Activated naive CD8-positive, alpha-beta T cell treated with anti-CD3 and anti-CD28 coated beads, Interleukin-2, amount 10 ng/mL, durations not matched to agents 7 days and 5 days (primary cell): ENCODE data around the gene ZBTB20. TPM values are rescaled to one million over a fixed set of nuclear protein-coding genes. Genes with fewer than 3 reads are reported as not detected.

ENCODE experiments used
- ATAC-seq: fragments of 150-1000 bp; cut with Tn5 transposase; one replicate; pipeline ENCODE4 v1.10.0; 2021; ENCODE audit warnings: low read depth, moderate library complexity
- POLR2A ChIA-PET: fragments of 350-600 bp; sonication (Branson Sonifier 250); formaldehyde crosslinking; loops from one replicate; lab custom pipeline; 2021; ENCODE audit warnings: antibody characterized with exemption; lab: Charles Lee
- DNase-seq: peaks from one replicate; pipeline ENCODE4 v3.0.0; 2021
- H3K27ac Mint-ChIP-seq: one replicate; pipeline ENCODE4 v1.8.0; 2022; ENCODE audit warnings: mild to moderate bottlenecking, mixed read lengths
- H3K27me3 Mint-ChIP-seq: one replicate; pipeline ENCODE4 v1.8.0; 2022; ENCODE audit warnings: mild to moderate bottlenecking, moderate library complexity, mixed read lengths
- H3K36me3 Mint-ChIP-seq: one replicate; pipeline ENCODE4 v1.8.0; 2021; ENCODE audit warnings: mild to moderate bottlenecking, mixed read lengths
- H3K4me1 Mint-ChIP-seq: one replicate; pipeline ENCODE4 v1.8.0; 2021; ENCODE audit warnings: mixed read lengths
- H3K4me3 Mint-ChIP-seq: one replicate; pipeline ENCODE4 v1.8.0; 2022; ENCODE audit warnings: mild to moderate bottlenecking, moderate library complexity, mixed read lengths
- H3K9me3 Mint-ChIP-seq: one replicate; pipeline ENCODE4 v1.8.0; 2021; ENCODE audit warnings: mixed read lengths
- total RNA-seq, 2 experiments: library from RNA; stranded (reverse); gene quantifications; one replicate each; pipeline ENCODE4 v1.2.3, GENCODE V29; 2021

Gene ZBTB20
- total RNA-seq, 2 experiments from 2014 or later, result 27.4 to 31.3 TPM

DNA sequence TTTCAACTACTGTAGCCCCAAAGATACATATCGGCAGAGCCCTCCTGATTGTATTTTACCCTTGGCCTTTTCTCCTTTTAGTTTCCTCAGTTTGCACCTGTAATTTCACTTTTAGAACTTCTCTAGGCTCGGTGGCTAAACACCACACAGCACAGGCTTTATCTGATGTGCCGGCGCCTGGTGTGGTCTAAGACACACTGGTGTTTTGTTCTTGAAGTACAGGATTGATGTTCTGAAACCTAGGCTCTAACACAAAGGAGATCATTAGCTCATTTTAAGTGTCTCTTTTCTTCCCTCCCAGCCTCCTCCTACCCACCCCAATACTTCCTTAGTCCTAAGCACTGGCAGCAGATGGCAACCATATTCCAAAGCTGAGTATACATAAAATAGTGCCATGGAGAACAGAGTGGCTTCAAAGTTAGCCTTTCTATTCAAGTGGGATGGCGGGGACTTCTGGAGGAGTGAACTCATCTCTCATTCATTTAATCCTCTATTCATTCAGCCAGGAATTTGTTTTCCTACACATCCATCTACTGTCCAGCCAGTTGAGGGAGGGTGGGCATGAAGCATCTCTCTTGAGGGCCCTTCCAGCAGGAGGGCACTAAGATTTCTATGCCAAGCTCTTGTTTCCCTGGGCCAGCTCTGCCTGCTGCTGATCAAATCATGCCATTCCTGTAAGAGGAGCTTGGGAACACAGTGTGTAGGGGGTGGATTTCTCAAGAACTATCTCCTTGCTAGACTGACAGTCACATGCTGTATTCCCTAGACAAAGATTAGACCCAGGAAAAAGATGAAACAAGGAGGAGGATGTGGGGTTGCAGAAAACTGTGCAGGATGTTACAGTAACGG is 782.1 kb downstream of the ZBTB20 start:
- DNase-seq (no peak), ATAC-seq (no peak)
- no peak overlapping the region for H3K27ac Mint-ChIP-seq
- no peaks in the 10 kb centered on the region for H3K27me3 Mint-ChIP-seq
- H3K4me1 Mint-ChIP-seq, result no peaks in the 10 kb centered on the region
- H3K36me3 Mint-ChIP-seq, result no peaks in the 10 kb centered on the region
- POLR2A ChIA-PET, result no interaction called here
- H3K9me3 Mint-ChIP-seq, result no peaks in the 10 kb centered on the region
- no peak overlapping the region for H3K4me3 Mint-ChIP-seq

DNA sequence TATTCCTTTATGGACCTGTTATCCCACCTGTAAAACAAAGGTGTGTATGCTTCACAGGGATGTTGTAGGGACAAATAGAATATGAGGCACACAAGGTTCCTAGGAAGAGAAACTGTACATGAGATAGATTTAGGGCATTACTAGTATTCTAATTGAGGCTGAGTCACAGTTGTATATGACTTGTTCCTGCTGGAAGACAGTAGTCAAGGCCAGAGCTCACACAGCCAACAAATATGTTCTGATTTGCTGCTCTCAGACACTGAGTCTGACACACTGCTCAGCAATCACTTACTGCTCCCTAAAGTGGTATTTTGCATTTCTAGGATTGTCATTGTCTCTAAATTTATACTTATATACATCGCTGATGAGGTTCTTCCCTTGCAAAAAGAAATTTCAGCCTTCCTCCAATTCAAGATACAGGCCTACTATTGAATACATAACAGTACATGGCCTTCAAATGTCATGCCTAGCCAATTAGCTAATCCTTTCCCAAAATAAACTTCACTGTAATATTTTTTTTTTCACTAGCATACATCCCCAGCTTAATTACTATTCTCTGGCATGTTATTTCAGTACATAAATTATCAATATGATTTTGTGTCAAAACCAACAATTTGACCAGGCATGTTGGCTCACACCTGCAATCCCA is 783.4 kb downstream of the ZBTB20 start:
- Mint-ChIP-seq H3K27ac (no peak overlapping the region), H3K4me3 (no peak overlapping the region), H3K4me1 (no peaks in the 10 kb centered on the region), H3K27me3 (no peaks in the 10 kb centered on the region), H3K36me3 (no peaks in the 10 kb centered on the region), H3K9me3 (no peaks in the 10 kb centered on the region)
- DNase-seq (no peak), ATAC-seq (no peak)
- POLR2A ChIA-PET, result no interaction called here

DNA sequence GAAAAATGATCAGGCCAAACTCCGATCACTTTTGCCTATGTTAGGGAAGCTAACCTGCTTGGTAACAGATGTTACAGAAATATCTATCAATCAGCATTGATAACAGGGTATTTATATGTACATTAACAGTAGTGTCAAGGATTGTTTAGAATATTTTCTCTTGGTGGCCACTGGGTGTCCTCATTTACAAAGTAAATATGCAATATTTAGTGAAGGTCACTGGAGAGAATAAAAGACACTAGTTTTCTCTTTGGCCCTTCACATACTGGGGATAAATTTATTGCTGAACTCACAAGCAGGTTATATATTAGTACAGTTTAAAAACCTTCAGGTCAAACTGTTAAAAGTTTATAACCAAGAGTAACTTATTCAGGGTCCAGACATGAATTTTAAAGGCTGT is 784.3 kb downstream of the ZBTB20 start:
- Mint-ChIP-seq H3K36me3 (no peaks in the 10 kb centered on the region), H3K9me3 (no peaks in the 10 kb centered on the region), H3K4me1 (no peaks in the 10 kb centered on the region), H3K27ac (no peak overlapping the region), H3K27me3 (no peaks in the 10 kb centered on the region), H3K4me3 (no peak overlapping the region)
- DNase-seq, result no peak
- ATAC-seq, result no peak
- POLR2A ChIA-PET, result no interaction called here

DNA sequence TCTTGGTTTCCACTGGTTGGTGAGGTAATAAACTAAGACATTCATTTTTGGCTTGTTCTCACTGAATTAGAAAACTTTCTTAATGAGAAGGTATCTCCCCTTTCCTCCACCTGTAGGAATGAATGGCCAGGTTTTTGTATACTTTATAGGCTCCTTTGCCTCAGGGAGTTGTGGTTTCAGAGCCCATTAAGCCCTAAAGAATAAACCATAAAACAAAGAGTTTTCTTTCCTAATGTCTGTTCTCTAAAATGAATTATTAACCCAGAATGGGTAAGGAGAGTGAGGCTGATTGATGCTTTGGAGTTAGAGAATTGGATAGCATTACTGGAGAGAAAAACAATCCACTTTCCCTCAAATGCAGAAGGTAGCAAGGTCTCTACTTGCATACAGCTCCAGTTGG is 785.7 kb downstream of the ZBTB20 start:
- no peaks in the 10 kb centered on the region for H3K36me3 Mint-ChIP-seq
- H3K9me3 Mint-ChIP-seq, result no peaks in the 10 kb centered on the region
- POLR2A ChIA-PET, result no interaction called here
- no peaks in the 10 kb centered on the region for H3K4me1 Mint-ChIP-seq
- H3K27ac Mint-ChIP-seq, result no peak overlapping the region
- no peak for ATAC-seq
- no peak for DNase-seq
- no peak overlapping the region for H3K4me3 Mint-ChIP-seq
- no peaks in the 10 kb centered on the region for H3K27me3 Mint-ChIP-seq

DNA sequence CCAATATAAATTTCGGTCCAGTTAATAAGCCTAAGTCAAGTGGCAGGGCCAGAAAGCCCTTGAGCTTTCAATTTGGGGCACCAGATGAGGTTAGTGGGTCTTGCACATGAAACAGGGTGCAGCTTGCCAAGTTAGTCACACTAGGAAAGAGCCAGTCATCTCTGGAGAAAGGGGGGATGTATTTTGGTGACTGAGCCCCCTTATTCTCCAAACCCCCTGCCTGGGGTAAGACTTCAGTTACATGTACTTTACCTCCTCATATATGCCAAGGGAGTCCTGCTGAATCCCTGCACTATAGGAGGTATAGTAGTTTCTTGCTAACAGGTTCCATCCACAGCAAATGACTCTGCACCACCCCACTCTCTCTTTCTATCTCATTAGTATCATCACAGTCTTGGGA is 790.6 kb downstream of the ZBTB20 start:
- POLR2A ChIA-PET, result no interaction called here
- H3K36me3 Mint-ChIP-seq, result no peaks in the 10 kb centered on the region
- H3K4me3 Mint-ChIP-seq, result no peak overlapping the region
- DNase-seq, result no peak
- H3K9me3 Mint-ChIP-seq, result no peaks in the 10 kb centered on the region
- no peaks in the 10 kb centered on the region for H3K27me3 Mint-ChIP-seq
- H3K4me1 Mint-ChIP-seq, result no peaks in the 10 kb centered on the region
- H3K27ac Mint-ChIP-seq, result no peak overlapping the region
- no peak for ATAC-seq

DNA sequence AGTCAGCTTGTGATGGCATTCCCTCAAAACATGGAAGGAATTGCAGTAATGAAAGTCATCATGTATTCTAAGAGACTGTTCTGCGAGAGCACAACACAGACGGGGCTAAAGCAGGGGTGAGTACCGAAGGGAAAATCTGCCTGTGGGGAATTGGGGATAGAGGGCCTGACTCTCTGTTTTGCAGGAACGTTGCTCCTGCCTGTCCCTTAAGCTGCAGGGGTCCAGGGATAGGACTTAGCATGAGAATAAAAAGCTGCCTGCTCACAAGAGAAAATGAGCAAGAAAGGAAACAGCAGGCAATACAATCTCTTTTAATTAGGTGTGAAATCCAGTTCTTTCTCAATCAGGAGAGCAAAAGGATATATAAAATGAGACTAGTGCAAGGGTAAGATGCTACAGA is 791.0 kb downstream of the ZBTB20 start:
- H3K4me1 Mint-ChIP-seq, result no peaks in the 10 kb centered on the region
- H3K9me3 Mint-ChIP-seq, result no peaks in the 10 kb centered on the region
- ATAC-seq (no peak), DNase-seq (no peak)
- POLR2A ChIA-PET, result no interaction called here
- H3K27me3 Mint-ChIP-seq, result no peaks in the 10 kb centered on the region
- H3K27ac Mint-ChIP-seq, result no peak overlapping the region
- no peaks in the 10 kb centered on the region for H3K36me3 Mint-ChIP-seq
- no peak overlapping the region for H3K4me3 Mint-ChIP-seq

DNA sequence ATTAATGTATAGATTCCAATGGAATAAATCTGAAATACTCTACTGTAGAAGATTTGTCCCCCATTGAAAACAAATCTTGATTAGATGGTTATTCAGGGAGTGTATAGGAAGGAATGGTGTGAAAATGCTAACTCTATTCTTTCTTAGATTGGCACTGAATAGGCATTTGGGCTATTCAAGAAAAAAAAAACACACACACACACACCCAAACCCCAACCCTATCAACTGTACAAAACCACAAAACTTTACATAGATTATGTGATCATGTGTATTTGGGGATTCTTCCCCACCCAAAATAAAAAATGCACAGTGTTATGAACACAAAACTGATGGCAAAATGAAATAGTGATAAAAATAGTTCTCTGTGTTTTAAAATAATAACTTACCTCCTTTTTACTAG is 791.4 kb downstream of the ZBTB20 start:
- no peak for ATAC-seq
- H3K27ac Mint-ChIP-seq, result no peak overlapping the region
- peaks cover 2% of the 10 kb centered on the region for H3K36me3 Mint-ChIP-seq

DNA sequence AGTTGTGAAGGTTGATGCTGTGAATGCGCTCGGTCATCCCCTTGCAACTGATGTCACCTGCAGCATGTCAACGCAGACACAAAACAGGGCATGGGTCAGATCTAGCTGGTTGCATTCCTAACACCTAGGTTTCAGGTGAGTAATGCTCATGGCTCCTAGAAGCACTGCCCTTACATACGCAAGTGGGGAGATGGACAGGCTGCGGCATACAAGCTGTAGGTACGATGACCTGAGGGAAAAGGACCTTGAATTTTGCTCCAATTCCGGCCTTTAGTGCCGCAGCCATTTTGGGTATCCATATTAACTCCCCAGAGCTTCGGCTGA is 795.3 kb downstream of the ZBTB20 start:
- Mint-ChIP-seq H3K27me3 (no peaks in the 10 kb centered on the region), H3K4me3 (no peak overlapping the region), H3K36me3 (peaks cover 6% of the 10 kb centered on the region), H3K9me3 (no peaks in the 10 kb centered on the region), H3K27ac (no peak overlapping the region), H3K4me1 (no peaks in the 10 kb centered on the region)
- POLR2A ChIA-PET, result no interaction called here
- ATAC-seq, result no peak
- no peak for DNase-seq

More for the DNA sequence above, 791.4 kb downstream of the ZBTB20 start:
- no peak overlapping the region for H3K4me3 Mint-ChIP-seq
- POLR2A ChIA-PET, result no interaction called here
- H3K4me1 Mint-ChIP-seq, result no peaks in the 10 kb centered on the region
- H3K9me3 Mint-ChIP-seq, result no peaks in the 10 kb centered on the region
- no peak for DNase-seq
- H3K27me3 Mint-ChIP-seq, result no peaks in the 10 kb centered on the region

DNA sequence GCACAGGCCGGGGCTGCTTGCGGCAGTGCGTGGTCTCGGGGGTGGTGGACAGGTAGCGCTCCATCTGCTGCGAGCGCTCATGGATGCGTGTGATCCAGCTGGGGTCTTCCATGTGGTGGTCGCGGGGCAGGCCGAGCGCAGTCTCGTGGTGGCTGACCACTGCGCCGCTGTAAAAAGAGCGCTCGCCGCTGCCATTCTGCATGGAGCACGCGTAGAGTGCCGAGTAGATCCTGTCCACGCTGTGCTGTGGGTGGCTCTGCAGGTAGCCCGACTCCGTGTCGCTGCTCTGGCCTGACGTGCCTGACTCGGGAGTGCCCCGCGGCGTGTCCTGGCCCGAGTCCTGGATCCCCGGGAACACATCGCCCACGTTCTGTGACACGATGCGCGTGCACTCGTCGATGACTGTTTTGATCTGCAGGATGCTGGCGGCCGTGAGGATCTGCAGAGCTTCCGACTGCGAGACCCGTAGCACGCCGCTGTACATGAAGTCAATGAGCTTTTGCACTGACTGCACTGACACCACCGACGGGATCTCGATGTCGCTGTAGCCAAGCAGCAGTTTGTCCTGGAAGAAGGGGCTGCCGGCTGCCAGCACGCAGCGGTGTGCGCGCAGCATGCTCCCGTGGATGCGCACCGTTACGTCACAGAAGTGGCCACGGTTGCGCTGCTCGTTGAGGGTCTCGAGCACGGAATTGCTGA is 795.8 kb downstream of the ZBTB20 start:
- Mint-ChIP-seq H3K4me1 (peaks cover under 1% of the 10 kb centered on the region), H3K9me3 (no peaks in the 10 kb centered on the region), H3K36me3 (peaks cover 6% of the 10 kb centered on the region), H3K27ac (no peak overlapping the region), H3K4me3 (no peak overlapping the region), H3K27me3 (no peaks in the 10 kb centered on the region)
- POLR2A ChIA-PET, result no interaction called here
- ATAC-seq, result no peak
- no peak for DNase-seq

DNA sequence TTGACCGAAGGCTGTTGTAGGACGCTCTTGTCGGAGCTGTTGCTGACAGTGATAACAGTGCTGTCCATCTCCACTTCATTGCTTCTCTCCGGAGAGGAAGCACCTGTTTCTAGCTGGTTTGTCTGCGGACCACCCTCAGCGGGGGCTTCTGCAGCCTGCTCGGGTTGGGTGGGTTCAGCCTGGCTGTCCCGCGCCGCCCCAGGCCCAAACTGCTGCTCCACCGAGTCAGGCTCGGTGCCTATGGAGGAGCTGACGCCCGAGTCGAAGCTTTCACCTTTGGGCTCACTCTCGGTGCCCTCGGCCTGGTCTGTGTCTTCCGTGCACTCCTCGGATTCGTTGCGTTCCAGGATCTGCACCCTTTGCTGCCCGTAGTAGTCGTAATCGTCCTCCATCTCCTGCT is 796.4 kb downstream of the ZBTB20 start:
- POLR2A ChIA-PET, result no interaction called here
- H3K36me3 Mint-ChIP-seq, result peaks cover 6% of the 10 kb centered on the region

DNA sequence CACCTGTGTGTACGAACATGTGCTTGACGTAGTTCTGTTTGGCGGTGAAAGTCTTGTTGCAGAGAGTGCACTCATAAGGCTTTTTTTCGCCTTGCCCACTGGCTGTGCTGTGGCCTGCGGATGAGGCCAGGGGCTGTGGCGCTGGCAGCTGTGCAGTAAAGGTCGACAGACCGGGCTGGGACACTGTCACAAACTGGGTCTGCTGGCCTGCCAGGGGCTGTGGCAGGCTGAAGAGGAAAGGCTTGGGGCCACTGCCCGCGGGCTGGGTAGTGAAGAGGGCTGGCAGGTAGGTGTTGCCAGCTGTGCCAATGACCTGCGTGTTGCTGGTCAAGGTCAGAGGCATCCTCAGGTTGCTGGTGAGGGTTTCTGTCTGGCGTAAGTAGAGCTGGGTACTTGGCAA is 796.8 kb downstream of the ZBTB20 start:
- Mint-ChIP-seq H3K36me3 (peaks cover 6% of the 10 kb centered on the region), H3K27ac (no peak overlapping the region), H3K4me1 (peaks cover 6% of the 10 kb centered on the region), H3K4me3 (no peak overlapping the region), H3K27me3 (no peaks in the 10 kb centered on the region), H3K9me3 (no peaks in the 10 kb centered on the region)
- no peak for DNase-seq
- no peak for ATAC-seq
- POLR2A ChIA-PET, result no interaction called here

More for the DNA sequence above, 796.4 kb downstream of the ZBTB20 start:
- Mint-ChIP-seq H3K27me3 (no peaks in the 10 kb centered on the region), H3K9me3 (no peaks in the 10 kb centered on the region), H3K4me3 (no peak overlapping the region), H3K4me1 (peaks cover 5% of the 10 kb centered on the region), H3K27ac (no peak overlapping the region)
- DNase-seq (no peak), ATAC-seq (no peak)

DNA sequence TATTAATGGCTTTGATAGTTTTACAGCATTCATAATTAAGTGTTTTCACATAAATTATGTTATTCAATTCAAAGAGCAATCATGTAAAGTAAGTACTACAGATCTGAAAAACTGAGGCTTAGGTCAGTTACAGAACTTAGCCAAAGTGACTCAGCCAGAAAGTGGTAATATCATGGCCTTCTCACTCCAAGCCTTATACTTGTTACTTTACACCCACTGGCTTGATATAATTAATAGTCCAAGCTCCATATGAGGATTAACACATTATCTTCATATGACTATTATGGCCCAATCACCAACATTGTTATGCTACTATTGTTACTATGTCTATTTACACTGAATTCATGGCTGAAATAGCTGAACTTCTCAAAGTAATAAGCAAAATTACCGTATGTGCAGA is 802.6 kb downstream of the ZBTB20 start:
- Mint-ChIP-seq H3K36me3 (peaks cover 10% of the 10 kb centered on the region), H3K27me3 (no peaks in the 10 kb centered on the region), H3K9me3 (no peaks in the 10 kb centered on the region), H3K4me1 (peaks cover 7% of the 10 kb centered on the region), H3K27ac (no peak overlapping the region), H3K4me3 (no peak overlapping the region)
- POLR2A ChIA-PET, result no interaction called here
- DNase-seq (no peak), ATAC-seq (no peak)

DNA sequence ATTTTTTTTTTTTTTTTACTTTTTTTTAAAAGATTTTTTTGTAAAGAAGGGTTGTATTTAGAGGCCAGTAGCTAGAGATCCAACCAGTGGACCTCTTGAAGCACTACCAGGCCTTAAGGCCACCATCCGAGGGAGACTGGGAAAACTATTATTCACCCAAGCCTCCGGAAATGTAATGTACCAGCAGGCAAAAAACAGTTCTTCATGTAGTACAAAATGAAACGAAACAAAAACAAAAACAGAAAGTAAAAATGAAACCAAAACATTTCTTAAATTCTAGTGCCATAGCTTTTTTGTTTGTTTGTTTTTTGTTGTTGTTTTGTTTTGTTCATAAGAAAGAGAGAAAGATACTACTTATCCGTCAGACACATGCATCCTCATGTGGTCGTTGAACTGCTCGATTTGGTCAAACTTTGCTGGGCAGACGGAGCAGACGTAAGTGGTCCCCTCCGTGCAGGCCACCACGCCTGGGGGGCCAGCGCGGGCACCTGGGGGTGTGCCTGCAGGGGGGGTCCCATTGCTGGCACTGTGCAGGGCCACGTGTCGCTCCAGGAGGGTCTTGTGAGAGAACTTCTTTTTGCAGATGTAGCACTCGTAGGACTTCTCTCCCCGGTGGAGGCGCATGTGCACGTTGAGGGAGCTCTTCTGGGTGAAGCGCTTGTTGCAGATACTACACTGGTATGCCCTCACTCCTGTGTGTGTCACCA is 808.3 kb downstream of the ZBTB20 start:
- Mint-ChIP-seq H3K27ac (peak overlapping the region; percentile 53), H3K27me3 (no peaks in the 10 kb centered on the region), H3K36me3 (peaks cover 12% of the 10 kb centered on the region), H3K4me1 (peaks cover 8% of the 10 kb centered on the region), H3K9me3 (peaks cover 1% of the 10 kb centered on the region), H3K4me3 (peak overlapping the region; percentile 44)
- POLR2A ChIA-PET, result interaction anchor here (1.0 kb wide), 2 partner anchors 107 to 125 kb away, joined by 3 to 4 read pairs; no protein-coding TSS in a partner anchor
- ATAC-seq (no peak), DNase-seq (peak; percentile 21)
